HepG2 (cell line): ENCODE data around the gene POLG2. TPM values are rescaled to one million over a fixed set of nuclear protein-coding genes. Genes with fewer than 3 reads are reported as not detected.

Source experiments
- ATAC-seq: fragments of 200-7000 bp; cut with Tn5 transposase; 3 replicates; pipeline ENCODE4 v1.9.1; 2020; ENCODE audit warnings: mild to moderate bottlenecking, moderate library complexity
- BruUV-seq: library from RNA; stranded (reverse); fragments of 400-500 nt; replicated peaks from 2 replicates; lab custom pipeline; 2021; lab: Mats Ljungman, UMichigan
- CTCF ChIA-PET: fragments of 300-600 bp; formaldehyde crosslinking; extraction: SDS; loops from one replicate; lab custom pipeline; 2021; ENCODE audit warnings: low total read pairs, inconsistent platforms, low intra/inter-chr PET ratio; lab: Yijun Ruan, JAX
- POLR2A ChIA-PET: fragments of 350-600 bp; sonication (Branson Sonifier 250); formaldehyde crosslinking; loops from one replicate; lab custom pipeline; 2020; ENCODE audit warnings: antibody characterized with exemption, inconsistent platforms; lab: Yijun Ruan, JAX
- DNase-seq: peaks from one replicate; pipeline ENCODE4 v3.0.0-alpha.2; 2015; ENCODE audit warnings: low spot score
- FAIRE-seq: peaks from 3 replicates; lab custom pipeline; 2011; peaks lifted over from hg19 to GRCh38; lab: Jason Lieb, UNC
- H2AFZ ChIP-seq: one replicate; pipeline ENCODE4 v1.6.1; 2011; ENCODE audit warnings: low read length, inconsistent platforms
- H3K27ac ChIP-seq: fragments of 300-600 bp; 3 replicates; pipeline ENCODE4 v1.8.0; 2011; ENCODE audit warnings: mixed run types, mild to moderate bottlenecking, mixed read lengths, low read length, inconsistent platforms; ENCODE audit not compliant: insufficient read depth; ENCODE audit errors: extremely low read length
- H3K27me3 ChIP-seq, 2 experiments: fragments of 200-600 bp in 1 of 2; 2 replicates in 1 of 2; 3 replicates in 1 of 2; pipeline versions ENCODE4 v1.6.0 to v1.8.0; 2011; ENCODE audit warnings: low read length in 2 of 2, mild to moderate bottlenecking in 2 of 2, moderate library complexity in 2 of 2, inconsistent platforms in 1 of 2; ENCODE audit not compliant: insufficient read depth in 2 of 2, control insufficient read depth in 1 of 2
- H3K36me3 ChIP-seq, 2 experiments: fragments of 200-600 bp in 1 of 2; replicated peaks in 1 of 2; 2 replicates in 1 of 2; 3 replicates in 1 of 2; pipeline versions ENCODE4 v1.5.1 to v1.8.0; 2011; ENCODE audit warnings: low read length in 2 of 2, inconsistent platforms in 1 of 2; ENCODE audit not compliant: insufficient read depth in 2 of 2, control insufficient read depth in 1 of 2
- H3K4me1 ChIP-seq: 2 replicates; pipeline ENCODE4 v1.5.1; 2012; ENCODE audit warnings: low read length, inconsistent platforms; ENCODE audit not compliant: insufficient read depth
- H3K4me2 ChIP-seq: 2 replicates; pipeline ENCODE4 v1.6.0; 2011; ENCODE audit warnings: low read depth, low read length, inconsistent platforms
- H3K4me3 ChIP-seq, 3 experiments: fragments of 200-600 bp in 1 of 3; sonication (generic), shearing (Covaris generic) in 1 of 3; replicated peaks in 1 of 3; 2 replicates each; pipeline ENCODE4 v1.5.1; 2011 to 2016; ENCODE audit warnings: low read length in 3 of 3, inconsistent platforms in 2 of 3, low read depth in 2 of 3, mild to moderate bottlenecking in 2 of 3, control low read depth in 1 of 3, mixed read lengths in 1 of 3; ENCODE audit not compliant: insufficient read depth in 1 of 3
- H3K79me2 ChIP-seq: one replicate; pipeline ENCODE4 v1.6.1; 2011; ENCODE audit warnings: low read length, inconsistent platforms; ENCODE audit not compliant: insufficient read depth
- H3K9ac ChIP-seq: 2 replicates; pipeline ENCODE4 v1.6.0; 2011; ENCODE audit warnings: mild to moderate bottlenecking, low read depth, low read length, inconsistent platforms; ENCODE audit not compliant: insufficient read depth
- H3K9me3 ChIP-seq: 2 replicates; pipeline ENCODE4 v1.5.1; 2012; ENCODE audit warnings: mild to moderate bottlenecking, low read length
- H4K20me1 ChIP-seq: 2 replicates; pipeline ENCODE4 v1.6.0; 2011; ENCODE audit warnings: inconsistent platforms, mild to moderate bottlenecking, low read length, moderate library complexity; ENCODE audit not compliant: insufficient read depth
- BRF2 ChIP-seq: sonication (generic); formaldehyde crosslinking; IDR thresholded peaks from 2 replicates; pipeline ENCODE4 v1.8.1; 2022; ENCODE audit warnings: mild to moderate bottlenecking, missing genetic modification reagents
- ERF ChIP-seq: IDR thresholded peaks from 2 replicates; pipeline ENCODE4 v1.6.1; 2018; ENCODE audit warnings: missing biosample characterization, missing genetic modification reagents
- FOXP4 ChIP-seq: sonication (generic); formaldehyde crosslinking; IDR thresholded peaks from 2 replicates; pipeline ENCODE4 v1.4.0; 2020; ENCODE audit warnings: missing genetic modification reagents
- PAX8 ChIP-seq: sonication (generic); formaldehyde crosslinking; IDR thresholded peaks from 2 replicates; pipeline ENCODE4 v1.8.0; 2022; ENCODE audit warnings: mild to moderate bottlenecking, missing genetic modification reagents, borderline replicate concordance
- ZNF414 ChIP-seq: sonication (generic); formaldehyde crosslinking; IDR thresholded peaks from 2 replicates; pipeline ENCODE4 v1.5.0; 2020; ENCODE audit warnings: missing genetic modification reagents
- ZNF570 ChIP-seq: sonication (generic); formaldehyde crosslinking; IDR thresholded peaks from 2 replicates; pipeline ENCODE4 v1.4.0; 2020; ENCODE audit warnings: mild to moderate bottlenecking, missing genetic modification reagents, borderline replicate concordance
- ZNF607 ChIP-seq: sonication (generic); formaldehyde crosslinking; IDR thresholded peaks from 2 replicates; pipeline ENCODE4 v1.5.1; 2020; ENCODE audit warnings: missing genetic modification reagents, mild to moderate bottlenecking, borderline replicate concordance
- WGBS: methylation state at CpG from one replicate; pipeline ENCODE4 v1.1.6; 2017; ENCODE audit warnings: low lambda C conversion rate; 5-methylcytosine and 5-hydroxymethylcytosine counted together
- in situ Hi-C: cut with HindIII; loops from 2 replicates; pipeline ENCODE4 v1.10.0; 2017; ENCODE audit warnings: low pct_unique_long_range_greater_than_20kb; ENCODE audit not compliant: extremely low pct_ligation_motif_present
- intact Hi-C: fragments of 100-400 bp; cut with micrococcal nuclease; formaldehyde crosslinking; loops from one replicate; pipeline ENCODE4 v1.10.0; 2022; ENCODE audit not compliant: unreplicated experiment
- polyA plus RNA-seq, 8 experiments: library from polyadenylated mRNA; depleted of rRNA in 3 of 8; stranded (reverse) in 7 of 8; unstranded in 1 of 8; fragments of >200 nt; fragmentation: Illumina TruSeq in 4 of 8; extraction: Trizol in 4 of 8; gene quantifications; 2 replicates each; pipeline versions ENCODE4 v1.2.1 to v1.2.3, GENCODE V29; 2011 to 2016; ENCODE audit warnings: low read depth in 4 of 8, missing spikeins in 1 of 8, mixed read lengths in 1 of 8; ENCODE audit not compliant: insufficient read depth in 1 of 8
- total RNA-seq, 5 experiments: library from RNA; depleted of rRNA; stranded (reverse); fragments of >200 nt; fragmentation: Illumina TruSeq; extraction: Trizol; gene quantifications; 2 replicates each; pipeline ENCODE4 v1.2.3, GENCODE V29; 2016; ENCODE audit warnings: low read depth in 1 of 5

The POLG2 gene
- total and polyA plus RNA-seq, 2 of the 13 experiments (the other 11 are each of a cell fraction or from before 2014, with no cell fraction given), result 21.1 to 25.5 TPM

- H2AFZ ChIP-seq, result no peak overlapping the region
- H3K9me3 ChIP-seq, result no peaks in the 10 kb centered on the region
- DNase-seq, result no peak
- H3K4me1 ChIP-seq, result no peaks in the 10 kb centered on the region
- ATAC-seq, result no peak
- in situ Hi-C loops, result loop anchor here (25.0 kb wide), 1 partner anchor 105 kb away; no protein-coding TSS in a partner anchor
- TF ChIP-seq BRF2 (CRISPR knock-in tag) (no peak), ZNF570 (CRISPR knock-in tag) (no peak), ERF (no peak), ZNF414 (CRISPR knock-in tag) (no peak), ZNF607 (CRISPR knock-in tag) (no peak), PAX8 (CRISPR knock-in tag) (no peak), FOXP4 (CRISPR knock-in tag) (no peak)
- TF ChIP-seq, all 625 proteins: peak for 0
- Histone ChIP-seq H3K36me3 (peaks cover 34 to 92% of the 10 kb centered on the region in 2 experiments), H3K4me3 (no peak overlapping the region), H3K9ac (no peak overlapping the region), H3K27me3 (no peaks in the 10 kb centered on the region), H3K79me2 (no peaks in the 10 kb centered on the region), H4K20me1 (no peaks in the 10 kb centered on the region), H3K4me2 (no peak overlapping the region), H3K27ac (no peak overlapping the region)
- ChIA-PET POLR2A (interaction anchor here (1.1 kb wide), 1 partner anchor 26 kb away, joined by 3 read pairs; the partner anchor contains the start of gene CEP95), CTCF (no interaction called here)
- intact Hi-C loops, result loop anchor here (5.0 to 10.0 kb wide), 2 partner anchors 115 to 202 kb away; no protein-coding TSS in a partner anchor
- no peak for FAIRE-seq
- BruUV-seq, result no TSS peak
- 98% methylated on average over 5 of the region's 5 CpGs for WGBS
These were observed 35.6 kb upstream of the POLG2 start for GRCh38 chr17:64532409-64532808.
